Subcutaneous adipose tissue (tissue), 4 donors: ENCODE measurements around the gene FAM181A. TPM values are rescaled to one million over a fixed set of nuclear protein-coding genes. Genes with fewer than 3 reads are reported as not detected.

Source experiments
- total RNA-seq, 4 donors: library from RNA; depleted of rRNA; stranded (reverse); fragments of >200 nt; gene quantifications; one replicate each; pipeline ENCODE4 v1.1.0, GENCODE V29; 2016
- TF ChIP-seq, protein P1 (sequence below): fragments of 450-650 bp; IDR thresholded peaks from one replicate; pipeline ENCODE4 v1.5.1; 2016; ENCODE audit warnings: low read depth, mild to moderate bottlenecking, control low read depth, antibody characterized with exemption, moderate library complexity

Gene FAM181A
- total RNA-seq, 4 donors from 2014 or later: not detected

DNA sequence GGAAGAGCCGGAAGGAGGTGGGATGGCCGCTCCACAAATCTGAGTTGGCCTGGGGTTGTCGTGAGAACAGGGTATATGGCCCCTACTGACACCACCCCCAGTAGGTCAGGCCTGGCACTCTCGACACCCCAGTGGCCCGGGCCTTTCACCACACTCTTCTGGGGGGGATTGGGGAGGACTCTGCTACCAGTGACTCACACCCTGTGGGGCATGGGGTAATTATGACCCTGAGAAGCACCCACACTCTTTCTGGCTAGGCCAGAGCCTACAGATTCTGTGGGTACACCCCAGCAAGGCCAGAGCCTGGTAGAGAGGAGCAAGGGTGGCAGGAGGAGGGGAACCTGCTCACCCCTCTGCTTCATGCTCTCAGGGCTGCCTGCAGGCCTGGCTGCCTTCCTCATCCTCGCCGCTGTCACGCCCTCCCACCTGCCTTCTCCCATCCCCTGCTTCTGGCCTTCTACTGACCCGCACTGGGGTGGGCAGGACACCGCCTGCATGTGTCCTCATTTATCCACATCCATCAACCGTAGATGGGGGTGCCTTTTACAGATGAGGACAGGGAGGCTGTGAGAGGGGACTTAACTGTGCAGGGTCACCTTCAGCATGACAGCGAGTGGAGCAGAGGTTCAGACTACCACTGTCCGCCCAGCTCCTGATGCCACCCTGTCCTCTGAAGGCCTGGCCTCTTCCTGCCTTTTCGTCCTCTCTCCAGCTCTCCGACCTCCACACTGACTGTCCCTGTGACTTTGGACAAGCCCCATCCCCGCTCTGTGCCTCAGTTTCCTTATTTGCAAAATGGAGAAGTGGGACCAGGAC is 30.8 kb downstream of the FAM181A start:
- TF ChIP-seq, protein P1, sequence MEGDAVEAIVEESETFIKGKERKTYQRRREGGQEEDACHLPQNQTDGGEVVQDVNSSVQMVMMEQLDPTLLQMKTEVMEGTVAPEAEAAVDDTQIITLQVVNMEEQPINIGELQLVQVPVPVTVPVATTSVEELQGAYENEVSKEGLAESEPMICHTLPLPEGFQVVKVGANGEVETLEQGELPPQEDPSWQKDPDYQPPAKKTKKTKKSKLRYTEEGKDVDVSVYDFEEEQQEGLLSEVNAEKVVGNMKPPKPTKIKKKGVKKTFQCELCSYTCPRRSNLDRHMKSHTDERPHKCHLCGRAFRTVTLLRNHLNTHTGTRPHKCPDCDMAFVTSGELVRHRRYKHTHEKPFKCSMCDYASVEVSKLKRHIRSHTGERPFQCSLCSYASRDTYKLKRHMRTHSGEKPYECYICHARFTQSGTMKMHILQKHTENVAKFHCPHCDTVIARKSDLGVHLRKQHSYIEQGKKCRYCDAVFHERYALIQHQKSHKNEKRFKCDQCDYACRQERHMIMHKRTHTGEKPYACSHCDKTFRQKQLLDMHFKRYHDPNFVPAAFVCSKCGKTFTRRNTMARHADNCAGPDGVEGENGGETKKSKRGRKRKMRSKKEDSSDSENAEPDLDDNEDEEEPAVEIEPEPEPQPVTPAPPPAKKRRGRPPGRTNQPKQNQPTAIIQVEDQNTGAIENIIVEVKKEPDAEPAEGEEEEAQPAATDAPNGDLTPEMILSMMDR: no peak

DNA sequence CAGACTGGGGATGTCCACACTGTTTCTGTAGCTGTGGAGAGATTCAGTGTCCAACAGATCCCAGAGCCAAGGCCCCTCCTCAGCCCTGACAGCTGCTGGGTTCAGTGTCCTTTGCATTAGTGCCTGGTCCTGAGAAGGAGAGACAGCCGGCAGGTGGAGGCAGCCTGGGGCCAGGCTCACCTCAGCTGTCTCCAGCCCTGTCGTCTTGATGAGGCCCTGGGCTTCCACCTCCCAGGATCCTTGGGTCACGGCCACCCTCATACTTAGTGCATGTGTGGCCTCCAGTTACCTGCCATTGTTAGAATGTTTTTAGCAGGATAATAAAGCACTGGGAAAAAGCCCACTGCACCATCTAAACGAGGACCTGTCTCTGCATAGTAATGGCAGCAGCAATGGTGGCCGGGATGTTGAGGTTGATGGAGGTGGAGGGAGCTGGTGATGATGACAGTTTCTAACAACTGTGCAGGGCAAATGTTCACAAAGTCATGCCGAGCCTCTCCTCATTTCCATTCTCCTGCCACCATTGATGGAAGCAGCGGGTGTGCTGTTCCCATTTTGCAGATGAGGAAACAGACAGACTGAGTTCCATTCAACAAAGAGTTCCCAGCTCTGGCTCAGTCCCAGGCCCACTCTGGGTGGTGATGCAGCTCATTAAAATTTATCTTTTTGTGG is 31.6 kb downstream of the FAM181A start:
- TF ChIP-seq, protein P1: no peak

DNA sequence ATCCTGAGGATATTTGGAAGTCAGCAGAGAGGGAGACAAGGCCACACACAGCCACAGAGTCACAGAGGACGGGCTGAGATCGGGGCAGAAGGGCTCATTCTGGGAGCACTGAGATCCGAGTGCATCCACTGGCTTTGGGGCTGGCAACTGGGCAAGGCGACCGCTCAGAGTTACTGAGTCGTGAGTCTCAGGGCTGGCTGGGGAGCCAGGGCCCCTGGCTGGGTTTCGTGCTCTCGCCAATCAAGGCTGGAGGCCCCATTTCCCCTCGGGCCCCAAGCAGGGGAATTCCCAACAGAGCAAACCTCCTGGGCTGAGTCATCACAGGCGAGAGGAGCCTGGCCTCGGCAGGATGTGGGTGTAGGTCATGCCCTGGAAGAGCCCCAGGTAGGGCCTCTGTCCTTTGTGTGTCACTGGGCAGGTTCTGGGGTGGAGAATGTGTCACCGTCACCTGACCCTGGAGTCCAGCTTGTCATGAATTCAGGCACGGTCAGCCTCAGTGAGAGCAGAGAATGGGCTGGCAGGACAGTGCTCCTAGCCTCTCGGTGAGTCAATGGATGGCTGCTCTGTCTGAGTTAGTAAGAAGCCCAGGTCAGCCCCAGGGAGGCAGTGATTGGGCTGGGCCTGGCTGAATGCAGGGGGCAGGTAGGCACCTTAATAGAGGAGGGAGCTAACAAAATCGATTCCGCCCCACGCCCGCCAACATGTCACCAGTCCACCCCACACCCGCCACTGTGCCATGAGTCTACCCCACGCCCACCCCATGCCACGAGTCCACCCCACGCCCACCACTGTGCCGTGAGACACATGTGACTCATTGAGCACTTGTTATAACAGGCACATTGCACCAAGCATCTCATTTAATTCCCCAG is 32.3 kb downstream of the FAM181A start:
- TF ChIP-seq, protein P1: no peak

DNA sequence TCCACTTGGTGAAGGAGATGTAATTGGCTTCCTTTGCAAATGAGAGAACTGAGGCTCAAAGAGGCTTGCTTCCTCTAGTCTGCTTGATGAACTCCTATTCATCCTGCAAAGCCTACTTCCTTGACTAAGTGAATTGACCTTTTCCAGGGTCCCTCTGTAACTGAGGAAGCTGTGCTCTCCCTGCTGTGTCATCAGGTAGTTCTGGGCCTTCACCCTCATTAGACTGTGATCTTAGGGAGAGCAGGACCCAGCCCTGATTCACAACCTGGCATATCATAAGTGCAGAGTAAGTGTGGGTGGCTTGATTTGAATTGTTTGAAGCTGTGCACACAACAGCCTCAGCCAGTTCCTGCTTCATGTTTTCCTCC is 32.9 kb downstream of the FAM181A start:
- TF ChIP-seq, protein P1: no peak

DNA sequence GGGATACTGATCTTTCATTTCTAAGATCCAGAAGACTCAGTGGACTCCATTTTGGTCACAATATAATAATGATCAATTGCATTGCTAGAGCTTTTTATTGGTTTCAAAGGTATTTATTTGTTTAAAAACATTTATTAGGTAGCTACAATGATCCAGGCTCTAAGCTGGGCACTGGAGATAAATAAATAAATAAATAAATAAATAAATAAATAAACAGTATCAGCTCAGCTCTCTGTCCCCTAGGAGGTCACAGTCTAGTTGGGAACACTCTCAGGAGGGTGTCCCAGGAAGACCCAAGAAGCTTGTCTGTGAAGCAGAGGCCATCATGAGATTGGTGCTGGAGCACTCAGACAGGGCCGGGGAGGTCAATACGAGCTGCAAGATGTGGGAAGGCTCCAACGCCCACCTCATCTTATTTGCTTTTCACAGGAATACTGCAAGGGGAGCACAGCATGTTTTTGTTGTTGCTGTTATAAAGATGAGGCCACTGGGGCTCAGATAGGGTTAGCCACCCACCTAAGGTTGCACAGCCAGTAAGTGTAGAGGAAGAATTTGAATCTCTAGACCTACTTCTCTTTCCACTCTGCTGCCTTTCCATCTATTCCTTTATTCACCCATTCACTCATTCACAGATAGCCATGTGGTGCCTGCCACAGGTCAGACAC is 33.8 kb downstream of the FAM181A start:
- TF ChIP-seq, protein P1: no peak

DNA sequence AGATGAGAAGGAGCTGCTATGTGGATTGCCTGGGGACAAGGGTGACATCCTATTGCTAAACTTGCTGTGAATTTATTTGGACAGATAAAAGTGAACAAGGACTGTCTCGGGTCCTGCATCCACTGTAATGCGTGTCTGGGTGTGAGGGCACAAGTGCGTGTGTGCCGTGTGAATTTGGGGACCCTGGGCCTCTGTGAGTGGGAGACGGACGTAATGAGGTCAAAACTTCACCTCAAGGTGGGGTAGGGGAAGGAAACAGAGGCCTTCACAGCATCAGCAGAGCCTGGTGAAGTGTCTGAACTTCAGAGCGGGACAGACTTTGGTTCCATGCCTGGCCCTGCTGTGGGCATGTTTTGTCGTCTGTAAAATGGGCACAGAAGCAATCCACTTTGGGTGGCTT is 34.5 kb downstream of the FAM181A start:
- TF ChIP-seq, protein P1: no peak
